BJ (cell line): ENCODE measurements around the gene ACOX3. TPM values are rescaled to one million over a fixed set of nuclear protein-coding genes. Genes with fewer than 3 reads are reported as not detected.

Experiments used
- CTCF ChIA-PET: fragments of 350-600 bp; formaldehyde crosslinking; extraction: SDS; loops from one replicate; lab custom pipeline; 2021; ENCODE audit warnings: antibody characterized with exemption, inconsistent platforms; lab: Yijun Ruan, JAX
- POLR2A ChIA-PET: fragments of 300-600 bp; sonication (Branson Sonifier 250); formaldehyde crosslinking; extraction: SDS; loops from one replicate; lab custom pipeline; 2021; ENCODE audit warnings: antibody characterized with exemption; lab: Charles Lee
- DNase-seq: peaks from one replicate; pipeline ENCODE4 v3.0.0-alpha.2; 2011; ENCODE audit warnings: low read depth
- H3K27me3 ChIP-seq: 2 replicates; pipeline ENCODE4 v1.6.0; 2011; ENCODE audit warnings: low read length; ENCODE audit not compliant: control insufficient read depth, insufficient read depth
- H3K36me3 ChIP-seq: 2 replicates; pipeline ENCODE4 v1.5.1; 2011; ENCODE audit warnings: low read length; ENCODE audit not compliant: control insufficient read depth, insufficient read depth
- H3K4me3 ChIP-seq: 2 replicates; pipeline ENCODE4 v1.5.1; 2011; ENCODE audit warnings: low read depth, mild to moderate bottlenecking, control low read depth, low read length
- CTCF ChIP-seq: IDR thresholded peaks from 2 replicates; pipeline ENCODE4 v1.5.1; 2011; ENCODE audit warnings: low read depth, mild to moderate bottlenecking, control low read depth, inconsistent platforms, low read length, moderate library complexity; ENCODE audit not compliant: insufficient read depth
- polyA plus RNA-seq: library from polyadenylated mRNA; depleted of rRNA; stranded (reverse); fragments of >200 nt; gene quantifications from 2 replicates; pipeline ENCODE4 v1.2.3, GENCODE V29; 2011

The ACOX3 gene
- polyA plus RNA-seq, 1 experiment = 10.2 TPM

GRCh38 chr4:8461086-8461485 lies 20.6 kb upstream of the ACOX3 start:
- H3K36me3 ChIP-seq = peaks cover 7% of the 10 kb centered on the region
- POLR2A ChIA-PET = no interaction called here
- no peak overlapping the region for H3K4me3 ChIP-seq
- CTCF ChIA-PET = interaction anchor here (0.7 to 3.1 kb wide), 2 partner anchors 8 to 146 kb away, joined by 3 to 16 read pairs; no protein-coding TSS in a partner anchor
- DNase-seq = no peak
- no peaks in the 10 kb centered on the region for H3K27me3 ChIP-seq
- TF ChIP-seq CTCF = no peak

- DNase-seq = no peak
- no peaks in the 10 kb centered on the region for H3K27me3 ChIP-seq
- POLR2A ChIA-PET = no interaction called here
- peaks cover 7% of the 10 kb centered on the region for H3K36me3 ChIP-seq
- CTCF ChIA-PET = interaction anchor here (0.6 to 3.1 kb wide), 4 partner anchors 8 to 17 kb away, joined by 3 to 16 read pairs (median 3); no protein-coding TSS in a partner anchor
- no peak for TF ChIP-seq CTCF
- no peak overlapping the region for H3K4me3 ChIP-seq
Measured at GRCh38 chr4:8459867-8460445, 19.4 kb upstream of the ACOX3 start.

- Histone ChIP-seq H3K36me3 (peaks cover 19% of the 10 kb centered on the region), H3K4me3 (no peak overlapping the region), H3K27me3 (no peaks in the 10 kb centered on the region)
- CTCF ChIA-PET = interaction anchor here (1.1 to 5.3 kb wide), 2 partner anchors 11 to 136 kb away, joined by 3 to 23 read pairs; no protein-coding TSS in a partner anchor
- DNase-seq = no peak
- no peak for TF ChIP-seq CTCF
- POLR2A ChIA-PET = no interaction called here
Measured at GRCh38 chr4:8457646-8458252, 17.2 kb upstream of the ACOX3 start.

GRCh38 chr4:8453957-8454356 lies 13.4 kb upstream of the ACOX3 start:
- no peak for DNase-seq
- POLR2A ChIA-PET = no interaction called here
- Histone ChIP-seq H3K36me3 (peaks cover 28% of the 10 kb centered on the region), H3K4me3 (no peak overlapping the region), H3K27me3 (no peaks in the 10 kb centered on the region)
- no peak for TF ChIP-seq CTCF
- CTCF ChIA-PET = interaction anchor here (0.9 to 5.3 kb wide), 2 partner anchors 14 to 154 kb away, joined by 3 to 23 read pairs; no protein-coding TSS in a partner anchor

- Histone ChIP-seq H3K36me3 (peaks cover 33% of the 10 kb centered on the region), H3K4me3 (no peak overlapping the region), H3K27me3 (no peaks in the 10 kb centered on the region)
- POLR2A ChIA-PET = no interaction called here
- no peak for TF ChIP-seq CTCF
- no peak for DNase-seq
- CTCF ChIA-PET = interaction anchor here (0.9 to 2.1 kb wide), 6 partner anchors 8 to 165 kb away, joined by 3 to 5 read pairs (median 4); no protein-coding TSS in a partner anchor
Measured at GRCh38 chr4:8451440-8452182, 11.1 kb upstream of the ACOX3 start.
